Measurements from ENCODE around the gene SLC1A4. TPM values are rescaled to one million over a fixed set of nuclear protein-coding genes. Genes with fewer than 3 reads are reported as not detected.

The SLC1A4 gene
- total and polyA plus RNA-seq, 4 donors: 6.3 to 27.4 (median 8.1) TPM

DNA sequence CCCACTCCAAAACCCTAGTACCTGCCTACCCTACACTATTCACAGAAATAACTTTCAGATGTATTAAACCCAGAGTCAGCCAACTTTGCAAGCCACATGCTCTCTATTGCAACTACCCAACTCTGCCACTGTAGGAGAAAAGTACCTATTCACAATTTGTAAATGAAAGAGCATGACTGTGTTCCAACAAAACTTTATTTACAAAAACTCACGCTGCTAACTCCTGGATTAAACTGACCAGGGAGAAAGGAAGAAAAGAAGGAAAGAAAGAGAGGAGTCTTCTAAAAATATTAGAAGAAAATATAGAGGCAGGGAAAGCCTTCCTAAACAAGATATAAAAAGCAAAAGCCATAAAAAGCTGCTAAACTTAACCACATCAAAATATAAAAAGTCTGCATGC lies 24.6 kb downstream of the SLC1A4 start:
- no peaks in the 10 kb centered on the region for H3K27me3 ChIP-seq (ENCODE audit: control insufficient read depth in 3 of 3, insufficient read depth in 3 of 3, low read length in 2 of 3)
- H3K9ac ChIP-seq (ENCODE audit: insufficient read depth in 1 of 2, low read length in 2 of 2): no peak overlapping the region
- peaks cover 0 to 9% (median under 1%) of the 10 kb centered on the region in 4 donors for H3K36me3 ChIP-seq (ENCODE audit: control insufficient read depth in 4 of 4, insufficient read depth in 4 of 4, low read length in 4 of 4)
- H3K9me3 ChIP-seq (ENCODE audit: control insufficient read depth in 4 of 4, insufficient read depth in 3 of 4, low read length in 3 of 4): no peaks in the 10 kb centered on the region
- H3K27ac ChIP-seq (ENCODE audit: low read depth in 1 of 2, low read length in 1 of 2): no peak overlapping the region
- no peak for DNase-seq
- no peak overlapping the region for H3K4me3 ChIP-seq
- no peak for TF ChIP-seq CTCF (IDR thresholded peaks at IDR 0.05; ENCODE audit: control extremely low read depth, extremely low read depth)
- ATAC-seq (ENCODE audit: insufficient read depth, low FRiP score): no peak
- no peaks in the 10 kb centered on the region for H3K4me1 ChIP-seq (ENCODE audit: control insufficient read depth in 5 of 5, insufficient read depth in 5 of 5, low read length in 5 of 5)
- WGBS, 2 donors: 91 to 92% methylated on average over 1 of the region's 1 CpG

DNA sequence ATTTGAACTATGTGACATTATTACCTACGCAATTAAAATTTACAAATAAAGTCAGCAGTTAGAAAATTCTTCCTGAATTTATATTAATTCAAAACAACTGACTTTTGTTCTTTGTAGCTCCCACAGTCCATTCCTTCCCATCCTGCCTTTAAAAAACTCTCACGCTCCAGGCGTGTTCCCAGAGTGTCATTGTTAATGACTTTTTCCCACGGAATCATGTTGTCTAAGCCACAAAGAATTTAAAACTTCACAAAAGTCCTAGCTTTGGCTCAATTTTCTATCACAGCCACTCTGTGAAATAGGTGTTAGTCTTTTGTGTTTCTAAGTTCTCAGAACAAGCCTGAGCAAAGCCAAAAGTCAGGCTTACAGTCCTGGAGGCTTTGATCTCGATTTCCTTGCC lies 26.5 kb downstream of the SLC1A4 start:
- H3K4me3 ChIP-seq: no peak overlapping the region
- H3K4me1 ChIP-seq (ENCODE audit: control insufficient read depth in 5 of 5, insufficient read depth in 5 of 5, low read length in 5 of 5): no peaks in the 10 kb centered on the region
- H3K9ac ChIP-seq (ENCODE audit: insufficient read depth in 1 of 2, low read length in 2 of 2): no peak overlapping the region
- no peaks in the 10 kb centered on the region for H3K27me3 ChIP-seq (ENCODE audit: control insufficient read depth in 3 of 3, insufficient read depth in 3 of 3, low read length in 2 of 3)
- no peak for DNase-seq
- H3K36me3 ChIP-seq (ENCODE audit: control insufficient read depth in 4 of 4, insufficient read depth in 4 of 4, low read length in 4 of 4): peaks cover 0 to 16% (median 4%) of the 10 kb centered on the region in 4 donors
- no peak for TF ChIP-seq CTCF (IDR thresholded peaks at IDR 0.05; ENCODE audit: control extremely low read depth, extremely low read depth)
- WGBS, 2 donors: 94 to 95% methylated on average over 5 of the region's 5 CpGs
- H3K27ac ChIP-seq (ENCODE audit: low read depth in 1 of 2, low read length in 1 of 2): no peak overlapping the region
- no peaks in the 10 kb centered on the region for H3K9me3 ChIP-seq (ENCODE audit: control insufficient read depth in 4 of 4, insufficient read depth in 3 of 4, low read length in 3 of 4)
- ATAC-seq (ENCODE audit: insufficient read depth, low FRiP score): no peak

DNA sequence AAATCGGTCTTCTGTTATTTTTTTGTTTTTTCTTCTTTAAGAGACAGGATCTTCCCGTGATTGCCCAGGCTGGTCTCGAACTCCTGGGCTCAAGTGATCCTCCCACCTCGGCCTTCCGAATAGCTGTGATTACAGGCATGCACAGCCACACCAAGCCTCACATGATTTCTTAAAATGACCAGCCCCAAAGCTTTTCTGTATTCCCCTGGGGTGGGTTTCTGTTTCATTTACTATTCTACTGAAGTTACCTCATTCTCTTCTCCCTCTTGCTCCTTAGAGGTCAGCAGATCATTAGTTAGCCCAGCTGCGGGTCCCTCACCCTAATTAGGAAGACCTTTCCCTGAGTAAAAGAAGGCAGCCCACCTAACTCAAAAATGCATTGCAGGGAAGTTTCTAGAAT lies 27.6 kb downstream of the SLC1A4 start:
- no peak for TF ChIP-seq CTCF (IDR thresholded peaks at IDR 0.05; ENCODE audit: control extremely low read depth, extremely low read depth)
- Histone ChIP-seq H3K27me3 (ENCODE audit: control insufficient read depth in 3 of 3, insufficient read depth in 3 of 3, low read length in 2 of 3) (no peaks in the 10 kb centered on the region), H3K9ac (ENCODE audit: insufficient read depth in 1 of 2, low read length in 2 of 2) (no peak overlapping the region), H3K4me3 (no peak overlapping the region), H3K27ac (ENCODE audit: low read depth in 1 of 2, low read length in 1 of 2) (no peak overlapping the region), H3K9me3 (ENCODE audit: control insufficient read depth in 4 of 4, insufficient read depth in 3 of 4, low read length in 3 of 4) (no peaks in the 10 kb centered on the region), H3K4me1 (ENCODE audit: control insufficient read depth in 5 of 5, insufficient read depth in 5 of 5, low read length in 5 of 5) (no peaks in the 10 kb centered on the region), H3K36me3 (ENCODE audit: control insufficient read depth in 4 of 4, insufficient read depth in 4 of 4, low read length in 4 of 4) (peaks cover 0 to 17% (median 7%) of the 10 kb centered on the region in 4 donors)
- WGBS, 2 donors: 85 to 92% methylated on average over 6 of the region's 6 CpGs
- no peak for DNase-seq
- ATAC-seq (ENCODE audit: insufficient read depth, low FRiP score): no peak

DNA sequence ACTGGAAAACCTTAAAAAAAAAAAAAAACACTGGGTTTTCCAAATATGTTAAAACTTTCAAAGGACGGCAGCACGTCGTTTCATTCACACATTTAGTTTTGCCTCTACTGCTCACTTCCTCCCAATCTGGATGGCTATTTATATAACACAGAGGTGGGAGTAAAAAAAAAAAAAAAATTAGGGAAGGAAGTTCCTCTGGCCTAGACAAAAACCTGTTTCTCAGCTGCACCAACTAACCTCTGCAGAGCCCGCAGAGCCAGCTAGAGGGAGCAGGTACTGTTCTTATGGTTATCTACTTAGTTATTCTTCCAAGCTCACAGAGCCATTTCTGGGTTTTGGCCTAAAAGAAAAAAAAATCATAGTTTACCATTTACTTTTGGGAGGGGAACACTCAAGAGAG lies 28.1 kb downstream of the SLC1A4 start:
- Histone ChIP-seq H3K4me3 (no peak overlapping the region), H3K27ac (ENCODE audit: low read depth in 1 of 2, low read length in 1 of 2) (no peak overlapping the region), H3K9ac (ENCODE audit: insufficient read depth in 1 of 2, low read length in 2 of 2) (no peak overlapping the region), H3K4me1 (ENCODE audit: control insufficient read depth in 5 of 5, insufficient read depth in 5 of 5, low read length in 5 of 5) (no peaks in the 10 kb centered on the region), H3K27me3 (ENCODE audit: control insufficient read depth in 3 of 3, insufficient read depth in 3 of 3, low read length in 2 of 3) (no peaks in the 10 kb centered on the region), H3K36me3 (ENCODE audit: control insufficient read depth in 4 of 4, insufficient read depth in 4 of 4, low read length in 4 of 4) (peaks cover 0 to 17% (median 7%) of the 10 kb centered on the region in 4 donors), H3K9me3 (ENCODE audit: control insufficient read depth in 4 of 4, insufficient read depth in 3 of 4, low read length in 3 of 4) (no peaks in the 10 kb centered on the region)
- ATAC-seq (ENCODE audit: insufficient read depth, low FRiP score) (no peak), DNase-seq (peak in 1 of 3 donors; percentile 33)
- no peak for TF ChIP-seq CTCF (IDR thresholded peaks at IDR 0.05; ENCODE audit: control extremely low read depth, extremely low read depth)
- 25 to 59% methylated on average over 4 of the region's 4 CpGs for WGBS, 2 donors

All from lung (tissue), 12 donors.